Fibroblast of lung (primary cell): Measurements from ENCODE around the gene PACSIN2. TPM values are rescaled to one million over a fixed set of nuclear protein-coding genes. Genes with fewer than 3 reads are reported as not detected.

ENCODE experiments used
- DNase-seq, 2 donors: peaks; one replicate each; pipeline versions ENCODE4 v3.0.0 to v3.0.0-alpha.2; 2010; ENCODE audit warnings: low read depth in 2 of 2
- H2AFZ ChIP-seq: 2 replicates; pipeline ENCODE4 v1.5.1; 2012; ENCODE audit warnings: low read length, control low read depth, inconsistent platforms
- H3K27ac ChIP-seq: 2 replicates; pipeline ENCODE4 v1.5.1; 2011; ENCODE audit warnings: low read length, control low read depth; ENCODE audit not compliant: insufficient read depth
- H3K27me3 ChIP-seq: 2 replicates; pipeline ENCODE4 v1.5.1; 2011; ENCODE audit warnings: mild to moderate bottlenecking, low read length; ENCODE audit not compliant: control insufficient read depth, insufficient read depth
- H3K36me3 ChIP-seq: 2 replicates; pipeline ENCODE4 v1.5.1; 2011; ENCODE audit warnings: low read length; ENCODE audit not compliant: control insufficient read depth, insufficient read depth
- H3K4me1 ChIP-seq: 2 replicates; pipeline ENCODE4 v1.5.1; 2011; ENCODE audit warnings: low read length; ENCODE audit not compliant: control insufficient read depth, insufficient read depth; ENCODE audit errors: extremely low read depth
- H3K4me2 ChIP-seq: 2 replicates; pipeline ENCODE4 v1.5.1; 2011; ENCODE audit warnings: low read length, control low read depth; ENCODE audit not compliant: insufficient read depth; ENCODE audit errors: extremely low read depth
- H3K4me3 ChIP-seq, 4 experiments: fragments of 200-600 bp in 1 of 4; sonication (generic) in 1 of 4; replicated peaks in 1 of 4; 2 replicates each; pipeline ENCODE4 v1.5.1; 2011 to 2016; ENCODE audit warnings: low read length in 4 of 4, low read depth in 3 of 4, mild to moderate bottlenecking in 3 of 4, control low read depth in 2 of 4, inconsistent platforms in 1 of 4, mixed read lengths in 1 of 4; ENCODE audit not compliant: insufficient read depth in 1 of 4; ENCODE audit errors: control extremely low read depth in 1 of 4
- H3K79me2 ChIP-seq: 2 replicates; pipeline ENCODE4 v1.5.1; 2012; ENCODE audit warnings: mild to moderate bottlenecking, low read length, inconsistent platforms; ENCODE audit not compliant: control insufficient read depth, insufficient read depth
- H3K9ac ChIP-seq: 2 replicates; pipeline ENCODE4 v1.5.1; 2011; ENCODE audit warnings: mild to moderate bottlenecking, low read length, control low read depth; ENCODE audit not compliant: insufficient read depth
- H3K9me3 ChIP-seq: 2 replicates; pipeline ENCODE4 v1.5.1; 2012; ENCODE audit warnings: low read depth, low read length; ENCODE audit not compliant: control insufficient read depth, insufficient read depth
- H4K20me1 ChIP-seq: 2 replicates; pipeline ENCODE4 v1.5.1; 2011; ENCODE audit warnings: low read length; ENCODE audit not compliant: control insufficient read depth, insufficient read depth; ENCODE audit errors: extremely low read depth
- CTCF ChIP-seq, 2 donors: IDR thresholded peaks in 1 of 2; conservative IDR thresholded peaks in 1 of 2; 1 replicate in 1 of 2; 2 replicates in 1 of 2; pipeline ENCODE4 v1.5.1; 2011 to 2012; ENCODE audit warnings: low read length in 2 of 2, control low read depth in 1 of 2, inconsistent platforms in 1 of 2, low read depth in 1 of 2, mild to moderate bottlenecking in 1 of 2
- EZH2 ChIP-seq: IDR thresholded peaks from 2 replicates; pipeline ENCODE4 v1.5.1; 2012; ENCODE audit warnings: low read length, control low read depth, mild to moderate bottlenecking; ENCODE audit errors: missing control alignments
- polyA plus RNA-seq, 2 donors: library from polyadenylated mRNA; depleted of rRNA in 1 of 2; stranded (reverse) in 1 of 2; unstranded in 1 of 2; fragments of >200 nt; gene quantifications; 2 replicates each; pipeline ENCODE4 v1.2.1, GENCODE V29; 2011 to 2012; ENCODE audit warnings: missing spikeins in 1 of 2
- total RNA-seq: library from RNA; depleted of rRNA; stranded (reverse); fragments of >200 nt; gene quantifications from 2 replicates; pipeline ENCODE4 v1.2.1, GENCODE V29; 2014

PACSIN2 gene
- total and polyA plus RNA-seq, 2 donors (not counting 1 experiment from before 2014, with no cell fraction given): 30.1 to 41.4 TPM

GRCh38 chr22:42872821-42873220 is 142.1 kb downstream of the PACSIN2 start:
- no peaks in the 10 kb centered on the region for H3K79me2 ChIP-seq
- H3K36me3 ChIP-seq: peaks cover 10% of the 10 kb centered on the region
- no peaks in the 10 kb centered on the region for H3K4me1 ChIP-seq
- no peaks in the 10 kb centered on the region for H3K9me3 ChIP-seq
- no peak for TF ChIP-seq CTCF (conservative IDR thresholded peaks at IDR 0.05 in 1 of 2, IDR thresholded peaks at IDR 0.05 in 1 of 2; ENCODE audit: low read depth in 1 of 2, low read length in 2 of 2)
- no peak for TF ChIP-seq EZH2
- H2AFZ ChIP-seq: no peak overlapping the region
- H3K27ac ChIP-seq: no peak overlapping the region
- peak in 1 of 2 donors; percentile 13 for DNase-seq
- no peaks in the 10 kb centered on the region for H3K27me3 ChIP-seq
- no peak overlapping the region for H3K4me2 ChIP-seq
- H3K9ac ChIP-seq: no peak overlapping the region
- H4K20me1 ChIP-seq: no peaks in the 10 kb centered on the region
- no peak overlapping the region for H3K4me3 ChIP-seq

- H3K27me3 ChIP-seq: no peaks in the 10 kb centered on the region
- no peak overlapping the region for H2AFZ ChIP-seq
- TF ChIP-seq EZH2 (no peak), CTCF (conservative IDR thresholded peaks at IDR 0.05 in 1 of 2, IDR thresholded peaks at IDR 0.05 in 1 of 2; ENCODE audit: low read depth in 1 of 2, low read length in 2 of 2) (no peak)
- no peak overlapping the region for H3K9ac ChIP-seq
- no peak overlapping the region for H3K4me3 ChIP-seq
- no peaks in the 10 kb centered on the region for H4K20me1 ChIP-seq
- H3K36me3 ChIP-seq: peaks cover 5% of the 10 kb centered on the region
- H3K79me2 ChIP-seq: no peaks in the 10 kb centered on the region
- no peak overlapping the region for H3K27ac ChIP-seq
- no peak for DNase-seq
- no peak overlapping the region for H3K4me2 ChIP-seq
- H3K9me3 ChIP-seq: no peaks in the 10 kb centered on the region
- no peaks in the 10 kb centered on the region for H3K4me1 ChIP-seq
Observed at GRCh38 chr22:42871146-42872050, 143.6 kb downstream of the PACSIN2 start.

- Histone ChIP-seq H3K4me3 (no peak overlapping the region), H3K36me3 (peaks cover 1% of the 10 kb centered on the region), H3K4me2 (no peak overlapping the region), H3K4me1 (no peaks in the 10 kb centered on the region), H4K20me1 (no peaks in the 10 kb centered on the region), H3K27me3 (no peaks in the 10 kb centered on the region), H3K9ac (no peak overlapping the region), H3K9me3 (no peaks in the 10 kb centered on the region), H2AFZ (no peak overlapping the region), H3K79me2 (no peaks in the 10 kb centered on the region), H3K27ac (no peak overlapping the region)
- TF ChIP-seq CTCF (conservative IDR thresholded peaks at IDR 0.05 in 1 of 2, IDR thresholded peaks at IDR 0.05 in 1 of 2; ENCODE audit: low read depth in 1 of 2, low read length in 2 of 2): no peak
- no peak for TF ChIP-seq EZH2
- no peak for DNase-seq
Observed at GRCh38 chr22:42869888-42870480, 145.0 kb downstream of the PACSIN2 start.
